ENCODE measurements around the gene CDC37. TPM values are rescaled to one million over a fixed set of nuclear protein-coding genes. Genes with fewer than 3 reads are reported as not detected.

The CDC37 gene
- total and polyA plus RNA-seq, 2 of the 4 experiments (the other 2 are of a cell fraction) = 209 to 650 TPM

DNA sequence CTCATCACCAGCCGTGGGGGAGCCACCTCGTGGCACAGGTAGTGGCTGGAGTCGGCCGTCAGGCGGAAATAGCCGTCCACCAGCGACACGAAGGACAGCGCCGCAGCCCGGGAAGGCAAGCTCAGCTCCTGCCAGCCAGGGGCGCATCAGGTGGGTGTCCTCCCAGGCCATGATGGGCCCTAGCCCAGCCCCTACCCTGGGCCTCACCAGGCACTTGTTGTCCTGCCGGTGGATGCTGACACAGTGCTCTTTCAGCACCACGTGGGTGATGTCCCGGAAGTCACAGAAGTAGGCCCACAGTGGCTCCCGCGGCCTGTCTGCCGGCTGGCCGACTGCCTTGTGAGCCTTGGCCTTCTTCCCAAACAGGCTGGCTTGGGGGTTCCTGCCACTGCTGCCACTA is 38.7 kb downstream of the CDC37 start:
- no TSS peak for BruUV-seq (replicated peaks)
- 90% methylated on average over 18 of the region's 19 CpGs; no CpG with 5 or more reads in 1 of the 2 experiments for WGBS, 2 experiments (ENCODE audit: extremely low coverage in 2 of 2, insufficient read length in 1 of 2)
- CTCF ChIA-PET = no interaction called here

More for the DNA sequence above, 38.7 kb downstream of the CDC37 start:
- Histone ChIP-seq H3K27me3 (ENCODE audit: control insufficient read depth, insufficient read depth, low read length) (no peaks in the 10 kb centered on the region), H2BK5ac (ENCODE audit: low read depth, low read length, poor library complexity, severe bottlenecking) (no peak overlapping the region), H3K56ac (ENCODE audit: extremely low read depth, insufficient read depth, low read length) (no peak overlapping the region), H2BK15ac (ENCODE audit: low read depth, low read length) (no peak overlapping the region), H2BK20ac (ENCODE audit: low read depth, low read length) (no peak overlapping the region), H3K36me3 (ENCODE audit: control insufficient read depth, insufficient read depth, low read length) (peaks cover 74% of the 10 kb centered on the region), H2BK120ac (ENCODE audit: low read depth, low read length) (no peak overlapping the region), H3K4me1 (ENCODE audit: control insufficient read depth, insufficient read depth, low read length) (no peaks in the 10 kb centered on the region), H3K4me2 (ENCODE audit: low read depth, low read length) (no peak overlapping the region), H3K4ac (ENCODE audit: low read depth, low read length) (no peak overlapping the region), H3K79me1 (ENCODE audit: low read depth in 1 of 2, low read length in 2 of 2) (peaks cover 0 to 13% of the 10 kb centered on the region in 2 experiments; a peak in 1 of 4 replicates), H3K27ac (ENCODE audit: insufficient read depth, low read length) (no peak overlapping the region), H2AFZ (replicated peaks; ENCODE audit: low read length, poor library complexity) (no peak overlapping the region), H4K8ac (ENCODE audit: low read depth in 2 of 2, low read length in 2 of 2) (no peak overlapping the region), H4K91ac (ENCODE audit: insufficient read depth, low read depth, low read length) (no peak overlapping the region), H3K14ac (replicated peaks; ENCODE audit: low read depth, low read length) (no peak overlapping the region), H2AK5ac (ENCODE audit: low read depth, low read length) (no peak overlapping the region), H2AK9ac (replicated peaks; ENCODE audit: low read depth, low read length, poor library complexity) (no peak overlapping the region), H3K9me1 (ENCODE audit: insufficient read depth, low read length) (no peaks in the 10 kb centered on the region), H4K20me1 (ENCODE audit: insufficient read depth, low read length) (peaks cover 9% of the 10 kb centered on the region), H3K23ac (ENCODE audit: low read depth, low read length) (no peak overlapping the region), H3K9ac (ENCODE audit: low read depth, low read length) (no peak overlapping the region), H3K9me3 (ENCODE audit: control insufficient read depth, insufficient read depth, low read length) (no peaks in the 10 kb centered on the region), H3K18ac (ENCODE audit: low read depth, low read length) (no peak overlapping the region), H3K4me3 (ENCODE audit: insufficient read depth, low read depth, low read length) (no peak overlapping the region), H4K5ac (ENCODE audit: low read depth, low read length) (no peak overlapping the region)
- in situ Hi-C loops (cut with MboI; ENCODE audit: low sequenced_read_pairs) = no loop called here
- ATAC-seq (ENCODE audit: low read depth) (no peak), DNase-seq (no peak)
- TF ChIP-seq RFX5 (IDR thresholded peaks at IDR 0.05; ENCODE audit: low read depth, low read length) (no peak), CHD1 (IDR thresholded peaks at IDR 0.05; ENCODE audit: low read depth, low read length) (no peak), MXI1 (IDR thresholded peaks at IDR 0.05; ENCODE audit: borderline replicate concordance, low read depth, low read length) (no peak), MAZ (IDR thresholded peaks at IDR 0.05; ENCODE audit: borderline replicate concordance, low read depth, low read length) (no peak), CEBPB (IDR thresholded peaks at IDR 0.05; ENCODE audit: low read depth, low read length) (no peak), POLR2A (IDR thresholded peaks at IDR 0.05; ENCODE audit: low read depth, low read length) (no peak), RCOR1 (IDR thresholded peaks at IDR 0.05; ENCODE audit: insufficient replicate concordance, low read length) (no peak), SMC3 (IDR thresholded peaks at IDR 0.05; ENCODE audit: low read depth, low read length) (no peak), NFE2L2 (IDR thresholded peaks at IDR 0.05; ENCODE audit: low read depth, low read length) (no peak), BHLHE40 (IDR thresholded peaks at IDR 0.05; ENCODE audit: low read depth, low read length) (no peak), MAFK (IDR thresholded peaks at IDR 0.05; ENCODE audit: low read depth, low read length) (no peak), RAD21 (IDR thresholded peaks at IDR 0.05; ENCODE audit: low read length) (no peak), FOS (IDR thresholded peaks at IDR 0.05; ENCODE audit: low read depth, low read length) (no peak)
- TF ChIP-seq, protein P1, sequence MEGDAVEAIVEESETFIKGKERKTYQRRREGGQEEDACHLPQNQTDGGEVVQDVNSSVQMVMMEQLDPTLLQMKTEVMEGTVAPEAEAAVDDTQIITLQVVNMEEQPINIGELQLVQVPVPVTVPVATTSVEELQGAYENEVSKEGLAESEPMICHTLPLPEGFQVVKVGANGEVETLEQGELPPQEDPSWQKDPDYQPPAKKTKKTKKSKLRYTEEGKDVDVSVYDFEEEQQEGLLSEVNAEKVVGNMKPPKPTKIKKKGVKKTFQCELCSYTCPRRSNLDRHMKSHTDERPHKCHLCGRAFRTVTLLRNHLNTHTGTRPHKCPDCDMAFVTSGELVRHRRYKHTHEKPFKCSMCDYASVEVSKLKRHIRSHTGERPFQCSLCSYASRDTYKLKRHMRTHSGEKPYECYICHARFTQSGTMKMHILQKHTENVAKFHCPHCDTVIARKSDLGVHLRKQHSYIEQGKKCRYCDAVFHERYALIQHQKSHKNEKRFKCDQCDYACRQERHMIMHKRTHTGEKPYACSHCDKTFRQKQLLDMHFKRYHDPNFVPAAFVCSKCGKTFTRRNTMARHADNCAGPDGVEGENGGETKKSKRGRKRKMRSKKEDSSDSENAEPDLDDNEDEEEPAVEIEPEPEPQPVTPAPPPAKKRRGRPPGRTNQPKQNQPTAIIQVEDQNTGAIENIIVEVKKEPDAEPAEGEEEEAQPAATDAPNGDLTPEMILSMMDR (conservative IDR thresholded peaks at IDR 0.05; ENCODE audit: low read depth, low read length) = no peak
- TF ChIP-seq, protein P2, sequence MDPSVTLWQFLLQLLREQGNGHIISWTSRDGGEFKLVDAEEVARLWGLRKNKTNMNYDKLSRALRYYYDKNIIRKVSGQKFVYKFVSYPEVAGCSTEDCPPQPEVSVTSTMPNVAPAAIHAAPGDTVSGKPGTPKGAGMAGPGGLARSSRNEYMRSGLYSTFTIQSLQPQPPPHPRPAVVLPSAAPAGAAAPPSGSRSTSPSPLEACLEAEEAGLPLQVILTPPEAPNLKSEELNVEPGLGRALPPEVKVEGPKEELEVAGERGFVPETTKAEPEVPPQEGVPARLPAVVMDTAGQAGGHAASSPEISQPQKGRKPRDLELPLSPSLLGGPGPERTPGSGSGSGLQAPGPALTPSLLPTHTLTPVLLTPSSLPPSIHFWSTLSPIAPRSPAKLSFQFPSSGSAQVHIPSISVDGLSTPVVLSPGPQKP (IDR thresholded peaks at IDR 0.05; ENCODE audit: borderline replicate concordance, low read depth, low read length) = no peak
- TF ChIP-seq, protein P3, sequence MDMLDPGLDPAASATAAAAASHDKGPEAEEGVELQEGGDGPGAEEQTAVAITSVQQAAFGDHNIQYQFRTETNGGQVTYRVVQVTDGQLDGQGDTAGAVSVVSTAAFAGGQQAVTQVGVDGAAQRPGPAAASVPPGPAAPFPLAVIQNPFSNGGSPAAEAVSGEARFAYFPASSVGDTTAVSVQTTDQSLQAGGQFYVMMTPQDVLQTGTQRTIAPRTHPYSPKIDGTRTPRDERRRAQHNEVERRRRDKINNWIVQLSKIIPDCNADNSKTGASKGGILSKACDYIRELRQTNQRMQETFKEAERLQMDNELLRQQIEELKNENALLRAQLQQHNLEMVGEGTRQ (IDR thresholded peaks at IDR 0.05; ENCODE audit: low read depth, low read length) = no peak
- intact Hi-C loops (cut with micrococcal nuclease) = no loop called here
- dilution Hi-C loops (cut with HindIII; ENCODE audit: low sequenced_read_pairs, unreplicated experiment) = no loop called here
- POLR2A ChIA-PET (ENCODE audit: unreplicated experiment) = no interaction called here

Data from IMR-90 (cell line).